Stimulated activated CD8-positive, alpha-beta memory T cell treated with anti-CD3 and anti-CD28 coated beads, Interleukin-12 subunit alpha, Interleukin-12 subunit beta, amount 100 ng/mL, for 1 hour (primary cell): Measurements from ENCODE around the gene EFNA4.

Source experiments
- DNase-seq: peaks from one replicate; pipeline ENCODE4 v3.0.0-alpha.2; 2020; ENCODE audit warnings: low read depth

Gene EFNA4, protein sequence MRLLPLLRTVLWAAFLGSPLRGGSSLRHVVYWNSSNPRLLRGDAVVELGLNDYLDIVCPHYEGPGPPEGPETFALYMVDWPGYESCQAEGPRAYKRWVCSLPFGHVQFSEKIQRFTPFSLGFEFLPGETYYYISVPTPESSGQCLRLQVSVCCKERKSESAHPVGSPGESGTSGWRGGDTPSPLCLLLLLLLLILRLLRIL

DNA sequence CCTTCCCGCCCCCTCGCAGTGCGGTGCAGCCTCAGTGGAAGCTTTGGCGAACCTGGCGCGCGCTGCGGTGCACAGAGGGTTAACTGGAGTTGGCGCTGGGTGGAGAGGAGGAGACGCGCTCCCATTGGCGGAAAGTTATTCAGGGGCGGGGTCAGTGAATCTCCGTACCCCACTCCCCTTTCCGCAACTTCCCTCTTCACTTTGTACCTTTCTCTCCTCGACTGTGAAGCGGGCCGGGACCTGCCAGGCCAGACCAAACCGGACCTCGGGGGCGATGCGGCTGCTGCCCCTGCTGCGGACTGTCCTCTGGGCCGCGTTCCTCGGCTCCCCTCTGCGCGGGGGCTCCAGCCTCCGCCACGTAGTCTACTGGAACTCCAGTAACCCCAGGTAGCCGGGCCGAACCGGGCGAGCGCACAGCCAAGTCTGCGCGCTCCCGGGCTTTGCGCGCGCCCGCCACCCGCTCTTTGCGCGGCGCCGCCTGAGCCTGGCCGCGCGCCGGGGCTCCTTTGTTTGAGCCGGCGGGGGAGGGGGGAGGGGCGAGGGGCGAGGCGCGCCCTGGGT, at the start of gene EFNA4:
Gene EFNA4, plus strand, starts transcription at position 191 of the 561 bp plus-strand sequence. Its CDS starts 84 bp downstream, at position 275.
- peak; percentile 73 for DNase-seq

DNA sequence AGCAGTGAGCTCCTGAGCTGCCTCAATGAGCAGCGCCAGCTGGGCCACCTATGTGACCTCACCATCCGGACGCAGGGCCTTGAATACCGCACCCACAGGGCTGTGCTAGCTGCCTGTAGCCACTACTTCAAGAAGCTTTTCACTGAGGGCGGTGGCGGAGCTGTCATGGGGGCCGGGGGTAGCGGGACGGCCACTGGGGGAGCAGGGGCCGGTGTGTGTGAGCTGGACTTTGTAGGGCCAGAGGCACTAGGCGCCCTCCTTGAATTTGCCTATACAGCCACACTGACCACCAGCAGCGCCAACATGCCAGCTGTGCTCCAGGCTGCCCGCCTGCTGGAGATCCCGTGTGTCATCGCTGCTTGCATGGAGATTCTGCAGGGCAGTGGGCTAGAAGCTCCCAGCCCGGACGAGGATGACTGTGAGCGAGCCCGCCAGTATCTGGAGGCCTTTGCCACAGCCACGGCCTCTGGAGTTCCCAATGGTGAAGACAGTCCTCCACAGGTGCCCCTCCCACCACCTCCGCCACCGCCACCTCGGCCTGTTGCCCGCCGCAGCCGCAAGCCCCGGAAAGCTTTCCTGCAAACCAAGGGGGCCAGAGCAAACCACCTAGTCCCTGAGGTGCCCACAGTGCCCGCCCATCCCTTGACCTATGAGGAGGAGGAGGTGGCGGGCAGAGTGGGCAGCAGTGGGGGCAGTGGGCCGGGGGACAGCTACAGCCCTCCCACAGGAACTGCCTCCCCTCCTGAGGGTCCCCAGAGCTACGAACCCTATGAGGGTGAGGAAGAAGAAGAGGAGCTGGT, 48.6 kb upstream of the EFNA4 start:
- DNase-seq = no peak

DNA sequence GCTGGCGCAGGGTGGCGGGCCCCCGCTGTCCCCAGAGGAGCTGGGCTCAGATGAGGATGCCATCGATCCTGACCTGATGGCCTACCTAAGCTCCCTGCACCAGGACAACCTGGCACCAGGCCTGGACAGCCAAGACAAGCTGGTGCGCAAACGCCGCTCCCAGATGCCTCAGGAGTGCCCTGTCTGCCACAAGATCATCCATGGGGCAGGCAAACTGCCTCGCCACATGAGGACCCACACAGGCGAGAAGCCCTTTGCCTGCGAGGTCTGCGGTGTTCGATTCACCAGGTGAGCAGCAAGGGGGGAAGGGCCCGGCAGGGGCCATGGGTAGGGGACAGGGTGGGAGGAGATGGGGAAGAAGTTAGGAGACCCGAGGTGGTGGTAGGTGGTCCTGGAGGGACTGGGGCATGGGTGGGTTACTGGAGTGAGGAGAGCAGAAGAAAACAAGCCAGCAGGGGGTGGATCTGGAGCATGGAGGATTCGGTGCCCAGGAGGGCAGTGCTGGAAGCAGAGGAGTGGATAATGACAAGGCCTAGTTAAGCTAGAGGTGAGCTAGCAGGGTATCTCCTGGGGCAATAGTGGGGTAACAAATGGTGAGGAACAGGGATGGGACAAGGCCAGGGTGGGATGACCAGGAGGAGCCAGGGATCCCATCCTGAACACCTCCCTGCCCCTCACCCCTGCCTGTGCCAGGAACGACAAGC, 47.9 kb upstream of the EFNA4 start:
- DNase-seq = no peak

DNA sequence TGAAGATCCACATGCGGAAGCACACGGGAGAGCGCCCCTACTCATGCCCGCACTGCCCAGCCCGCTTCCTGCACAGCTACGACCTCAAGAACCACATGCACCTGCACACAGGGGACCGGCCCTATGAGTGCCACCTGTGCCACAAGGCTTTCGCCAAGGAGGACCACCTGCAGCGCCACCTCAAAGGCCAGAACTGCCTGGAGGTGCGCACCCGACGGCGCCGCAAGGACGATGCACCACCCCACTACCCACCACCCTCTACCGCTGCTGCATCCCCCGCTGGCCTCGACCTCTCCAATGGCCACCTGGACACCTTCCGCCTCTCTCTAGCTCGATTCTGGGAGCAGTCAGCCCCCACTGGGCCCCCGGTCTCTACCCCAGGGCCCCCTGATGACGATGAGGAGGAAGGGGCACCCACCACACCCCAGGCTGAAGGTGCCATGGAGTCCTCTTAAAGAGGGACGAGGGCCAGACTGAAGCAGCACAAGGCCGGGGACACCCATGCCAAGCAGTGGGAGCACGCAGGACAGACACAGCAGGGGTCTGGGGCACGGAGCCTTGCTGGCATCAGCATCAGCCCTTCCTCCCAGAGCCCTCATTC, 47.2 kb upstream of the EFNA4 start:
- DNase-seq = no peak

DNA sequence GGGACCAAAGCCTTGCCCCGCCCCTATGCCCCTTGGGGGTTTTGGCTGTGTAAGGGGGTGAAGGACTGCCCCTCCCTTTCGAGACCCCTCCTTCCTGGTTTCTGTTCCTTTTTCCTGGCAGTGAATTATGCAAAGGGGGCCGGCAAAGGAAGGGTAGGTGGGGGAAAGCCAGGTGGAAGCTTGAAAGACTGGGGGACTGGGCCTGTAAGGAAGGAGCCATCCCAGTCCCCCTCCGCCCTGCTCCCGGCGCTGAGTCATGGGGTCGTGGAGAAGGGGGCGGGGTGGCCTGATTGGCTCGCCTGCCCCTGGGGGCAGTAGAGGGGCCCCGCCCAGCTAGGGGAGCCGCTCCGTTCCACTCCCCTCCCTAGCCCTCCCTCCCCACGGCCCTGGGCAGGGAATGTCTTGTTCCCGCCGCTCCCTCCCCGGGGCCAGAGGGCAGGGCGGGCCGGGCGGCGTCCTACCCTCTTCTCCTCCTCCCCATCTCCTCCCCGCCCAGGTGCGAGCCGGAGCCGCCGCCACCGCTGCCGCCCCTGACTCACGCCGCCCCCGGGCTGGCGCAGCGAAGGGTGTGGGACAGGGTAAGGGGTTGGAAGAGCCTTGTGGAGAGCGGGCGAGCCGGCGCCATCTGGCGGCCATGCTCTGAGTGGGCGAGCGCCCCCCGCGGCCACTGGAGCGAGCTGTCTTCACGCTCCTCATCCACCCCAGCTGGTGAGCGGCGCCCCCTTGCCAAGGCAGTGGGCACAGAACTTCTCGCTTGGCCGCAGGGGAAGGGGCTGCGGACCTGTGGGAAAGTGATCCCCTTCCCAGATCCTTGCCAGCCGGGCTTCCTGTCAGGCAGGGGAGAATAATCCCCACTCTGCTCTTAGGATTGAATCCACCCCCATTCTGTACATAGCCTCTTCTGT, 46.2 kb upstream of the EFNA4 start:
- DNase-seq = peak; percentile 79

DNA sequence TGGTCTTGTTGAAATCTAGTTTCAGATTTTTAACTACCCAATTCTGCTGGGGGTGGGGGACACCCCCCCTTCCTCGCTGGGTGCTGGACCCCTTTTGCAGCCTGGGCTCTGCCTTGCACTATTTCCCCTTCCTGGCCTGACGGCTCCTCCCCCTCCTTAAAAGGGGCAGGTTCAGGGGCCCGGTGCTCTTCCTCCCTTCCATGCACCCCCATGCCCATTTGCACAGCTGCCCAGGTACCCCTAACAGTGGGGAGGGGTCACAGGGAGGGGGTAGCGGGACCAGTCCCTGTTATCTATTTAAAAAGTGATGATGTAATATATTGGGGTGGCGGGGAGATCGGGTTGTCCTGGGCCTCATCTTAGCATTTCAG, 45.6 kb upstream of the EFNA4 start:
- no peak for DNase-seq

DNA sequence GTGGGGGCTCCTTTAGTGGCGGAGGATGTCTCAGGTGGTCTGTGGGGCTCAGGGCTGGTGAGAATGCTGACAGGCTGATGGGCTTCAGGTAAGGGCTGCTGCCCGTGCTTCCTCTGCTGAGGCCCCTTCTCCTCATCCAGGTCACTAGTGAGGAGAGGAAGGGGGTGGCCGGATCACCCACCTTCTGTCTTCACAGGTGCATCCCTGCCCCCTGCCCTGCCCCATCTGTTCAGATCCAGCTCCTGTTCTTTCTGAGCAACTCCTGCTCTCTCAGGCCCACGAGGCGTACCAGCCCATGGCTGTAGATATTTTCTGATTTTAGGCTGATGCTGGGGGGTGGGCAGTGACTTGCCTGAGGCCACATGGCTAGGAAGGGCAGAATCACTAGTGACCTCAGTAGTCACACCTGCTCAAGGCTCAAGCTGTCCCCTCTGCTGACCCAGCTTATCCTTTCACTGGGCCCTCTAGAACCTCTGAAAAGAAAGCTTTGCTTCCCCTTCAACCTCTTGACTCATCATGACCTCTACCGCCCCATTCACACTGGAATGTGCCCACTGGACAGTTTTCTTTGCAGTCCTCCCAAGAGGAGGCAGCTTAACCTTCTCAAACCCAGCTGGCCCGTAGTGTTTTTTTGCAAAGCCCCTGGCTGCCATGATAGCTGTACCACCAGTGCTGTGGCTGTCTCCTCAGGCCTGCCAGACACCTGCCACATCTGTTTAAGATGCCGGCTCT, 44.8 kb upstream of the EFNA4 start:
- no peak for DNase-seq

DNA sequence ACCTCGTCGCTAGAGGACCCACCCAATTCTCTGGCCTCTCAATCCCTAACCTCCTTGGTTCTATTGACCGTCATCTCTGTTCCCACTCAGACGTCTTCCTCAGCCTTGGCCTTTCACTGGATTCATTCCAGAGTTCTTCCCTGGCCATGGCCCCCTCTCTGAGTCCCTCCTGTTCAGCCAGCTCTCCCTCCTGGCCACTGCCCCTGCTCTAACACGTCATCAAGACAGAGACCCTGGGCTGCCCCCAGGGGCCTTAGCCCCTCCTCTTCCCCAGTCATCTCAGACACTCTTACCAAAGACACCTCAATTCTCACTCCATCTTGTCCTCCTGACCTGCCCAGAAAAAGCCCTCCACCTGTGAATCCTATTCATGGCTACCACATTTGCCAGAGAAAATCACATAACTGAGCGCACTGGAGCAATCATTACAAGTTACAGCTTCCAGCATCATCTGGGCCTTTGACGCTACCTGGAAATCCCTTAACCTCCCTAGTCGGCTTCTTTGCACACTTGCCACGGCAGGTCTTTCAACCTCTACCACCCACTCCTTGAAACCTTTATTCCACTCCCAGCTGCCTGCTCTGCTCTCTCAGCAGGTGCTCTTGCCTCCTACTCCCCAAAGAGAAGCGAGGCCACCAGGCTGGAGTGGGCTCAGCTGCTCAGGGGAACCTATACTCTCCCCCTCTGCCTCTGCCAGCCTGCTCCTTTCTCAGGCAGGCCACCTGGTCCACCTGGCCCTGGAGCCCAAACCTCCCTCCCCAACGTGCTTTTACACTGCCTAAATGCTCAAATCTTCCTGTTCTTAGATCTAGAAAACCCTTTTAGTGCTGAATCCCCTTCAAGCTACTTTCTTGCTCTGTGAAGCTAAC, 43.9 kb upstream of the EFNA4 start:
- no peak for DNase-seq

DNA sequence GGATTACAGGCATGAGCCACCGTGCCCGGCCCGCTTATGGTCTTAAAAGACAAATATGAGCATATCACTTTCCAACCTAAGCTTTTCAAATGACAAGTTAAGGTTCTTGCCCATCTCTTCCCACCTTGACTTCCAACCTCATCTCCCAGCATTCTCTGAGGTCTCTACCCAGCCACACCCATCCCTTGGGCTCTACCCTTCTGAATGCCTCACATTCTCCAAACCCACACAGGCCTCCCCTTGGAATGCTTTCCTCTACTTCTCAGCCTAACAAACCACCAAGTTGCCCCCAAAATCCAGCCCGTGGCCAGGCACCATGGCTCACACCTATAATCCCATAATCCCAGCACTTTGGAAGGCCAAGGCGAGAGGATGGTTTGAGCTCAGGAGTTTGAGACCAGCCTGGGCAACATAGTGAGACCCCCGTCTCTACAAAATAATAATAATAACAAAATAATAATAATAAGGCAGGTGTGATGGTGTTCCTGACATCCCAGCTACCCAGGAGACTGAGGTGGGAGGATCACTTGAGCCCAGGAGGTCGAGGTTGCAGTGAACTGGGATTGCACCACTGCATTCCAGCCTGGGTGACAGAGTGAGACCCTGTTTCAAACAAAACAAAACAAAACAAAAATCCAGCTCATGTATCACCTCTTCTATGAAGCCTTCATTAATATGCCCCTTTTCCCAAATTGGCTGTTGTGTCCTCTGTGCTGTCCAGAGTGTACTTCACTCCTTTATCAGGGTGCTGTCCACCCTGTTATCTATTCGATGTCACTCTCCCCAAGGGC, 41.2 kb upstream of the EFNA4 start:
- no peak for DNase-seq

DNA sequence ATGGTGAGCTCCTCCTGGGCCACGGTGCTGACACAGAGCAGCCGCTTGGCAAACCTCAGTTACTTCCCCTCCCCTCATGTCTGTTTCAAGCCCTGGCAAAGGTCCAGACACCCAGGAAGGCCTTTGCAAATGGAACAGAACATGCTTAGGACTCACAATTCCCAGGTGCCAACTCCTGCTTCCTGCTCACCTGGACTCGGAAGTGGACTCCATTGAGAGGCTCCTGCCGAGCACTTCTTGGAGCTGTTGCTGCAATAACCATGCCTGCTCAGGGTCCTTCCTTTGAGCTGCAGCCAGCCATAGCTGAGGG, 40.7 kb upstream of the EFNA4 start:
- no peak for DNase-seq

DNA sequence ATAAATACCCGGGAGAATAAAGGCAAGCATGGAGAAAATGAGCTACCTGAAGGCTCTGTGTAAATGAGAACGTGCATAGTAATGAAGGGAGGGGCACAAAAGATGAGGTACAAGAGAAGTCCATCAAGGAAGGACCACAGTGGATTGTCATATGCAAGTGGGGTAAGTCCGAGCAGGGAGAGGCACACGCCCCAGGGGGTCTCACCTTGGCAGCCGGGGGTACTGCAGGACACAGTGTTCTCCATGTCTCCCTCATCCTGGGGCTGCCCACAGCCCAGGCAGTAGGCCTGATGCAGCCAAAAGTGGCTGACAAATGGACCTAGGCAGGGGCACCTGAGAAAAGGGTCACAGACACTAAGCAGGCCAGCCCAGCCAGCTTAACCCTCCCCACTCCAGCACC, 39.9 kb upstream of the EFNA4 start:
- no peak for DNase-seq

DNA sequence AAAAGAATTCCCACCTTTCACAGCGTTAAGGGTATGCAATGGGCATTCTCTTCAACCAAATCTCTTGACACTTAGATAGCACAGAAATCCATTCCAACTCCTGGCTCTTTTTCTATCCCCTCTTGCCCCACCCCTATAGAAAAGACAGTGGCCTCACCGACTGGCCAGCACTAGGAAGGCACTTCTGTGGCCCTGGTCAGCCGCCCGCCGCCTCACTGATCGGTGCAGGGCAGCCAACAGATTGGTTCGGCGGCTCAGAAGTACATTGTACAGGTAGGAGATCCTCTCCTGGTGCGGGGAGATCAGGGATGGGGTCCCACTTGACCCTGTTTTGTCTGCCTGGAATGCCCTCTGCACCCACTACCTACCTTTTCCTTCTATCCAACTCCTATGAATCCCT, 39.2 kb upstream of the EFNA4 start:
- DNase-seq = no peak

DNA sequence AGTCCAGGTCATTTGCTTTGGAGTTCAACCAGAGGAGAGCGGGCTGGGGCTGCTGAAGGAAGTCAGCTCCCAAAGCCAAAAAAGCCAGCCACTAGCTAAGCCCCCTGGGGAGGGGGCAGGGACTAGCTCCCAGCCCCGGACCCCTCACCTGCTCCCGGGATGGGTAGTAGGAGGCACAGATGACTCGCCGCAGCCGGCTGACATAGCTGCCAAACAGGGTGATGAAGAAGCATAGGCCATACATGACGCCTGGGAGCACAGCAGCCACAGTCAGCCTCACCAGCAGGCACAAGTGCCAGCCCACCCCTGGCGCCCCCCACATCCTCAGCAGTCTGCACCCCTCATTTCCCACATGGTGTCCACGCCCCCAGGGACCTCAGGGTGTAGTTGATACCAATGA, 37.4 kb upstream of the EFNA4 start:
- no peak for DNase-seq

DNA sequence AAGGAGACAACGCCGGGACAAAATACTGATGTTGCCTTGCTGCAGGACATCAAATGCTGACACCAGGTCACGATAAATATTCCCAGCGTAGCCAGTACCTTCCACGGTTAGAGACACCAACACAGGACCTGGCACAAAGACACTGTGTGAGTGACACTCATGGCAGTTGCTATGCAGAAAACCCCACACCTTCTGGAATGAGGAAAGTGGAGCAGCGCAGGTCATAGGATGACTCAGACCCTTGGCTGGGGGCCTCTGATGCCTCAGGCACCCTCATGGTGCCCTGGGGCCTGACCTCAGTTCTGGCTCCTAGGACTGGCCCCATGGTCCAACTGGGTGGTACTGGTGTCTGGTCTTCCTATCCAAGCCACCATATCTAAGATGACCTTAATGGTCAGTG, 37.0 kb upstream of the EFNA4 start:
- no peak for DNase-seq

DNA sequence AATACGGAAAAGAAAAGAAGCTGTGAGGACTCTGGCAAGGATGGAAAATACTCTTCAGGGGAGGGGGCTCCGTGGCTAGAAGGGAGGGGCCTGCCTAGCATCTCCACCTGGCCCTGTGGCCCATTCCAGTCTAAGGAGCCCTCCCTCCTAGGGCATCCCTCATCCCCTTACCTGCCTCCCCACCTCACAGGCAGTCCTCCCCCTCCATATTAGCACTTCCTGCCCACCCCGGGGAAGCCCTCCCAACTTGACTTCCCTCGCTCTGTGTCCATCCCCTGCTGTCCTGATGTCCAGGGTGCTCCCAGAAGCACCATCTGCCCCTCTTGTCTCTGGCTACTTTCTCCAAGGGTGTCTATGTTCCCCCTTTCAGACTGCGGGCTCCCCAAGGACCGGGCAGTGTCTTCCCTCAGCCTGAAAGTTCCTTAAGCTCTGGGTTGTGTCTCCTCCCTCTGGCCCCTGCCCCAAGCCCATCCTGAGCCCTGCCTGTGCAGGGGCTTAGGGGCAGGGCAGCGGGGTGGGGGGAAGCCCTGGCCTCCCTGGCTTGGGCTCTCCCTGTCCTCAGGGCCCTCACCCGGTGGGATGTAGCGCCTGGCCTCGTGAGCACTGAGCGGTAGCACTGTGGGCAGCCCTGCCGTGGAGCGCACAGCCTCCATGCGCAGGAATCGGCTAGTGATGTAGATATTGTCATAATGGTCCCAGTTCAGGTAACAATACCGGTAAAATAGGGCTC, 33.9 kb upstream of the EFNA4 start:
- DNase-seq = no peak

DNA sequence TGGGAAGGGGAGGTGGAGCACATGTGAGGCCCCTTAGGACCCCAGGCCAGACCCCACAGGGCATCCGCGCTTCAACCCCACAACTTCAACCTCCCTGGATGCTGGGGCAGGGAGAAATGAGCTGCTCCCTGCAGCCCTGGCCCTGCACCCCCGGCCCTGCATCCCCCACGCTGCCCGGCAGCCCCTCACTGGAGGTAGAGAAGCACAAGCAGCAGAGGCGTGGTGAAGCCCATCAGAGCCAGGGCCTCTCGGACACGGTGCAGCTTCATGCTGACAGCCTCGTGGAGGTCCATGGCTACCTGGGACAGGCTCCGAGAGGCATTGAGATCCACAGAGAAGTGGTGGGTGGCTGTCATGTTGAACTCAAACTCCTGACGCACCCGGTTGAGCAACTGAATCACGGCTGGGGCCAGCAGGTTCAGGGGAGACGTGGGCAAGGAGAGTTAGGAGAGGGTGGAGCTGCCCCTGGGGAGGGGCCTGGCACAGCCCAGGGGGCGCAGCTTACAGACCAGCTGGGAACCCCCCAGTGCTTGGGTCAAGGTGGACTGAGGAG, 33.2 kb upstream of the EFNA4 start:
- DNase-seq = no peak

DNA sequence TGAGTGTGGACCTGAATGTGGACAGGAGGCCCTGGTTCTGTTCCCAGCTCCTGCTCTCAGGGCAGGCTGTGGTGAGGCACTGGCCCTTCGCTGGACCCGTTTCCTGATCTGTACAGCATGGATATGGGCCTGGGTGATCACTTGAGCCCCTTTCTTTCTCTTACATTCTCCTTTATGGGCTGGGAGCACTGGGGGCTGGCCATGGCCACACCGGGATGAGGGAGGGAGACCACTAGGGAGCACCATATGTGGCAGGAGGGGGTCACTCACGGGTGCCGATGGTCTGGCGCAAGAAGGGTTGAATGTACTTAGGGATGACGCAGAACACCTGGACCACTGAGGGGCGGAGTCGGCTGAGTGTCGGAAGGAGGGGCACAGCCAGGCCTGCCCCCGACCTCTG, 32.6 kb upstream of the EFNA4 start:
- no peak for DNase-seq

DNA sequence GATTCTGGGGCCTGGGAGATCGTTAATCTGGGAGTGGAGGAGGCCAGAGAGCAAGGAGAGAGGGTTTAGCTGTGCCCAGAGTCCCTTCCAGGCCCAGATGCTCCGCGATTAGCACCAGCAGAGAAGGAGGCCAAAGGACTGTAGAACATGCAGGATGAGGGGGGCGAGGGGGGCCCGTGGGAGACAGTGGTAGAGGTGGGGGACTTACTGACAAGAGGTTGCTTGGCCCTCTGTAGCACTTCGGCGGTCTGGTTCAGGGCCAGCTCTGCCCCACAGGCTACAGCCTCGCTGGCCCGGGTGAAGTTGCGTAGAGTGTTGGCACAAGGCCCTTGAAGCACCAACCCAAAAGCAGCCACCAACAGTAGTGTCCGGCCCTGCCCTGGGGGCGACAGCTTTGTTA, 30.7 kb upstream of the EFNA4 start:
- no peak for DNase-seq
